GM12892 (cell line): Measurements from ENCODE around the gene RGS9BP.

Source experiments
- POLR2A ChIP-seq: IDR thresholded peaks from 2 replicates; pipeline ENCODE4 v1.6.1; 2011; ENCODE audit warnings: low read depth, low read length, control low read depth
- TAF1 ChIP-seq: IDR thresholded peaks from 2 replicates; pipeline ENCODE4 v1.6.1; 2011; ENCODE audit warnings: low read depth, mild to moderate bottlenecking, control low read depth, low read length, borderline replicate concordance

DNA sequence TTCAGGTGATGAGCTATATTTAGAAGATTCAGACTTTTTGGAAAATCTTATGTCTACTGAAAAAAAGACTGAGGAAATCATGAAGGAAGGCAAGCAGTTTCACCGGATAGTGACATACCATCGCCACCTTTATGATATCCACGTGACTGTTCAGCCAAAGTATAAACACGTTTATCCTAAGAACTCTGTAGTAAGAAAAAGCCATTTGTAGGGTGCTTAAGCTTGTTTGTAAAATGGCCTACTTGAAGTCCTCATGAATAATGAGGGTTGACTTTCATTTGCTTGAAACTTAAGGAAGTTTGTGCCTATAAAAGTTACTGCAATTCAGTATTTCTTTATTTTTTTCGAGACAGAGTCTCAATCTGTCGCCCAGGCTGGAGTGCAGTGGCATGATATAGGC is 36.1 kb downstream of the RGS9BP start:
- no peak for TF ChIP-seq POLR2A
- TF ChIP-seq TAF1: no peak
